Astrocyte (in vitro differentiated cells and primary cell): Measurements from ENCODE around the gene PYGL. TPM values are rescaled to one million over a fixed set of nuclear protein-coding genes. Genes with fewer than 3 reads are reported as not detected.

Experiments used
- DNase-seq: peaks from one replicate; pipeline ENCODE4 v3.0.0-alpha.2; 2010; ENCODE audit warnings: low read depth
- FAIRE-seq: peaks from 2 replicates; lab custom pipeline; 2011; peaks lifted over from hg19 to GRCh38; lab: Jason Lieb, UNC
- H2AFZ ChIP-seq: 2 replicates; pipeline ENCODE4 v1.6.0; 2012; ENCODE audit warnings: low read depth, low read length, inconsistent platforms
- H3K27ac ChIP-seq: 2 replicates; pipeline ENCODE4 v1.5.1; 2011; ENCODE audit warnings: low read depth, low read length, inconsistent platforms
- H3K27me3 ChIP-seq: 2 replicates; pipeline ENCODE4 v1.6.0; 2011; ENCODE audit warnings: low read length, inconsistent platforms; ENCODE audit not compliant: insufficient read depth
- H3K36me3 ChIP-seq: 2 replicates; pipeline ENCODE4 v1.5.1; 2011; ENCODE audit warnings: low read length, inconsistent platforms; ENCODE audit not compliant: insufficient read depth
- H3K4me1 ChIP-seq: 2 replicates; pipeline ENCODE4 v1.5.1; 2011; ENCODE audit warnings: low read length, inconsistent platforms; ENCODE audit not compliant: insufficient read depth
- H3K4me2 ChIP-seq: 2 replicates; pipeline ENCODE4 v1.6.0; 2012; ENCODE audit warnings: low read length, inconsistent platforms
- H3K4me3 ChIP-seq: 2 replicates; pipeline ENCODE4 v1.5.1; 2011; ENCODE audit warnings: low read depth, mild to moderate bottlenecking, low read length, inconsistent platforms; ENCODE audit not compliant: insufficient read depth
- H3K79me2 ChIP-seq: 2 replicates; pipeline ENCODE4 v1.6.0; 2012; ENCODE audit warnings: mild to moderate bottlenecking, low read length, inconsistent platforms; ENCODE audit not compliant: insufficient read depth
- H3K9ac ChIP-seq: 2 replicates; pipeline ENCODE4 v1.6.0; 2012; ENCODE audit warnings: mild to moderate bottlenecking, low read length, inconsistent platforms
- H3K9me3 ChIP-seq: 2 replicates; pipeline ENCODE4 v1.5.1; 2012; ENCODE audit warnings: low read depth, mild to moderate bottlenecking, low read length, inconsistent platforms; ENCODE audit not compliant: insufficient read depth
- H4K20me1 ChIP-seq: 2 replicates; pipeline ENCODE4 v1.6.0; 2012; ENCODE audit warnings: low read length, inconsistent platforms; ENCODE audit not compliant: insufficient read depth
- H3K27ac Mint-ChIP-seq: one replicate; pipeline ENCODE4 v1.8.0; 2021; ENCODE audit warnings: mild to moderate bottlenecking, mixed read lengths; ENCODE audit not compliant: unreplicated experiment
- H3K27me3 Mint-ChIP-seq: one replicate; pipeline ENCODE4 v1.8.0; 2021; ENCODE audit warnings: low read depth, mixed read lengths; ENCODE audit not compliant: unreplicated experiment
- H3K36me3 Mint-ChIP-seq: one replicate; pipeline ENCODE4 v1.8.0; 2021; ENCODE audit warnings: low read depth, mixed read lengths; ENCODE audit not compliant: unreplicated experiment
- H3K4me1 Mint-ChIP-seq: one replicate; pipeline ENCODE4 v1.8.0; 2021; ENCODE audit warnings: low read depth, mixed read lengths; ENCODE audit not compliant: unreplicated experiment
- H3K4me3 Mint-ChIP-seq: one replicate; pipeline ENCODE4 v1.8.0; 2021; ENCODE audit warnings: mild to moderate bottlenecking, moderate library complexity, mixed read lengths; ENCODE audit not compliant: unreplicated experiment
- H3K9me3 Mint-ChIP-seq: one replicate; pipeline ENCODE4 v1.8.0; 2021; ENCODE audit warnings: mild to moderate bottlenecking, mixed read lengths; ENCODE audit not compliant: unreplicated experiment
- CTCF ChIP-seq: IDR thresholded peaks from 2 replicates; pipeline ENCODE4 v1.5.1; 2011; ENCODE audit warnings: low read depth, mild to moderate bottlenecking, inconsistent platforms, low read length, moderate library complexity; ENCODE audit not compliant: insufficient read depth
- EZH2 ChIP-seq: IDR thresholded peaks from 2 replicates; pipeline ENCODE4 v1.6.1; 2012; ENCODE audit warnings: mild to moderate bottlenecking, low read length, inconsistent platforms; ENCODE audit not compliant: insufficient read depth
- total RNA-seq: library from RNA; stranded (reverse); gene quantifications from 2 replicates; pipeline ENCODE4 v1.2.1, GENCODE V29; 2021

The PYGL gene
- total RNA-seq, 1 donor from 2014 or later, result 97.6 TPM

DNA sequence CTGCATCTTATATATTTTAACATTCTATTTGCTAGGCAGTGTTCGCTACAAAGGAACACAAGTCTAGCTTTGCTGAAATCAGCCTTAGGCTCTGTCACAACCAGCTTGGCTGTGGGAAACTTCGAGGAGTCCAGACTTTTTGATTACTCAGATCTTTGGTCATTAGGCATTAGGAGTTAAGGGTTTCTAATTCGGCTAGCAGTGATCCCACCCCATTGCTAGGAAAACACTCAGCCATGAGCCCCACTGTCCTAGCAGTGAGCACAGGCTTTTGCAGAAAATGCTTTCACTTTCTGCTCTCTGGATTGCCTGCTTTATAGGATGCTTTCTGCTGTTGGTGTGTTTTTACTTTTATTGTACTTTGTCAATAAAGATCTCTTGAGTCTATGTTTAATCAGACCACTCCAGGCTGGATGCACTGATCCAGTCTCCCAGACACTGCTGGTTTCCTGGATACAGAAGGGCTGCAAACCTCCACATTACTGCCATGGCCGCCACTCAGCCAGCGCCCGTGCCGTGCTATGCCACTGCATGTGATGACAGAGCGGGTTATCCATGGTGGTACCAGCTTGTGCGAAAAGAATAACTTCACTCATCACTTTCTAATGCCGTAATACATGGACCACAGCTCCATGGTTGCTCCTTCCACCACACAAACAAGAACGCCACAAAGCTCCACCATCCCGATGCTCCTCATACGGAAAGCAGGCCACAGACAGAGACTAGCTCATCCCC is 41.0 kb upstream of the PYGL start:
- Mint-ChIP-seq H3K36me3 (no peaks in the 10 kb centered on the region), H3K27ac (no peak overlapping the region)

GRCh38 chr14:50984036-50984710 is 39.9 kb upstream of the PYGL start:
- no peak for FAIRE-seq
- no peak overlapping the region for H3K4me2 ChIP-seq
- H3K27ac Mint-ChIP-seq, result no peak overlapping the region

More for the DNA sequence above, 41.0 kb upstream of the PYGL start:
- no peaks in the 10 kb centered on the region for H3K79me2 ChIP-seq
- no peak overlapping the region for H3K27ac ChIP-seq
- peak; percentile 25 for DNase-seq
- H3K4me3 ChIP-seq, result peak overlapping the region; percentile 37
- peak overlapping the region; percentile 72 for H3K4me2 ChIP-seq
- no peaks in the 10 kb centered on the region for H3K27me3 ChIP-seq
- H3K36me3 ChIP-seq, result no peaks in the 10 kb centered on the region
- Mint-ChIP-seq H3K27me3 (peaks cover 6% of the 10 kb centered on the region), H3K4me1 (peaks cover 12% of the 10 kb centered on the region), H3K9me3 (no peaks in the 10 kb centered on the region), H3K4me3 (no peak overlapping the region)
- H4K20me1 ChIP-seq, result no peaks in the 10 kb centered on the region
- H3K4me1 ChIP-seq, result no peaks in the 10 kb centered on the region
- peak overlapping the region; percentile 4 for H3K9ac ChIP-seq
- peak overlapping the region; percentile 62 for H2AFZ ChIP-seq
- FAIRE-seq, result no peak
- H3K9me3 ChIP-seq, result no peaks in the 10 kb centered on the region
- TF ChIP-seq CTCF, result no peak
- TF ChIP-seq EZH2, result no peak

More at GRCh38 chr14:50984036-50984710, 39.9 kb upstream of the PYGL start:
- peaks cover 6% of the 10 kb centered on the region for H3K27me3 Mint-ChIP-seq
- H3K4me1 Mint-ChIP-seq, result peaks cover 12% of the 10 kb centered on the region
- Histone ChIP-seq H3K79me2 (no peaks in the 10 kb centered on the region), H3K4me3 (no peak overlapping the region), H3K9ac (no peak overlapping the region), H3K4me1 (no peaks in the 10 kb centered on the region), H3K9me3 (no peaks in the 10 kb centered on the region), H3K27me3 (no peaks in the 10 kb centered on the region), H3K27ac (no peak overlapping the region), H3K36me3 (no peaks in the 10 kb centered on the region), H4K20me1 (no peaks in the 10 kb centered on the region), H2AFZ (no peak overlapping the region)
- no peak overlapping the region for H3K4me3 Mint-ChIP-seq
- no peak for TF ChIP-seq EZH2
- TF ChIP-seq CTCF, result no peak
- DNase-seq, result no peak
- H3K9me3 Mint-ChIP-seq, result no peaks in the 10 kb centered on the region
- no peaks in the 10 kb centered on the region for H3K36me3 Mint-ChIP-seq
